Measurements from ENCODE around the gene ADGRL3. TPM values are rescaled to one million over a fixed set of nuclear protein-coding genes. Genes with fewer than 3 reads are reported as not detected.

ADGRL3 gene
- polyA plus RNA-seq, 1 experiment: 0.35 TPM

DNA sequence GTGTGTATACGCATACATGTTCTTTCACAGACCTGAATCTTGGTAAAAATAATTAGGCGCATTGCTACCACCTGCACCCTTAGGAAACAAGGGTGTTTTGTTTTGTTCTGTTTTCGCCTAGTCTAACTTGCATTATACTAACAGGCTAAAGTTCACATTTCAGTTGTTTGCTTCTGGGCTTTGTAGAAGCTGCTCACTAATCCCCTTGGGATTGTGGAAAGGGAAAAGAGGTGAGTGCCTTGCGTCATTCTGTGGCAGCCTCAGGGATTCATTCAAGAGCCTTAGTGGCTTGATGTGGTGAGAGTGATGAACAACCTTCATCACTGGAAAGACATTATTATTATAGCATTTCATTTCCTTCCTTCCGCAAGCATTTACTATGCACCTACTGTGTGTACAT, 331.1 kb downstream of the ADGRL3 start:
- ChIA-PET CTCF (no interaction called here), POLR2A (no interaction called here)
- H3K9me3 ChIP-seq (ENCODE audit: control insufficient read depth, insufficient read depth, low read length): no peaks in the 10 kb centered on the region
- TF ChIP-seq, protein P1, sequence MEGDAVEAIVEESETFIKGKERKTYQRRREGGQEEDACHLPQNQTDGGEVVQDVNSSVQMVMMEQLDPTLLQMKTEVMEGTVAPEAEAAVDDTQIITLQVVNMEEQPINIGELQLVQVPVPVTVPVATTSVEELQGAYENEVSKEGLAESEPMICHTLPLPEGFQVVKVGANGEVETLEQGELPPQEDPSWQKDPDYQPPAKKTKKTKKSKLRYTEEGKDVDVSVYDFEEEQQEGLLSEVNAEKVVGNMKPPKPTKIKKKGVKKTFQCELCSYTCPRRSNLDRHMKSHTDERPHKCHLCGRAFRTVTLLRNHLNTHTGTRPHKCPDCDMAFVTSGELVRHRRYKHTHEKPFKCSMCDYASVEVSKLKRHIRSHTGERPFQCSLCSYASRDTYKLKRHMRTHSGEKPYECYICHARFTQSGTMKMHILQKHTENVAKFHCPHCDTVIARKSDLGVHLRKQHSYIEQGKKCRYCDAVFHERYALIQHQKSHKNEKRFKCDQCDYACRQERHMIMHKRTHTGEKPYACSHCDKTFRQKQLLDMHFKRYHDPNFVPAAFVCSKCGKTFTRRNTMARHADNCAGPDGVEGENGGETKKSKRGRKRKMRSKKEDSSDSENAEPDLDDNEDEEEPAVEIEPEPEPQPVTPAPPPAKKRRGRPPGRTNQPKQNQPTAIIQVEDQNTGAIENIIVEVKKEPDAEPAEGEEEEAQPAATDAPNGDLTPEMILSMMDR (IDR thresholded peaks at IDR 0.05; ENCODE audit: low read depth, low read length): no peak
- H3K4me3 ChIP-seq (ENCODE audit: low read depth, low read length): no peak overlapping the region
- no peak overlapping the region for H3K27ac ChIP-seq (ENCODE audit: low read depth, low read length)
- no peak for DNase-seq (ENCODE audit: low read depth, low spot score)
- no peaks in the 10 kb centered on the region for H3K27me3 ChIP-seq (ENCODE audit: control insufficient read depth, insufficient read depth, low read length)

DNA sequence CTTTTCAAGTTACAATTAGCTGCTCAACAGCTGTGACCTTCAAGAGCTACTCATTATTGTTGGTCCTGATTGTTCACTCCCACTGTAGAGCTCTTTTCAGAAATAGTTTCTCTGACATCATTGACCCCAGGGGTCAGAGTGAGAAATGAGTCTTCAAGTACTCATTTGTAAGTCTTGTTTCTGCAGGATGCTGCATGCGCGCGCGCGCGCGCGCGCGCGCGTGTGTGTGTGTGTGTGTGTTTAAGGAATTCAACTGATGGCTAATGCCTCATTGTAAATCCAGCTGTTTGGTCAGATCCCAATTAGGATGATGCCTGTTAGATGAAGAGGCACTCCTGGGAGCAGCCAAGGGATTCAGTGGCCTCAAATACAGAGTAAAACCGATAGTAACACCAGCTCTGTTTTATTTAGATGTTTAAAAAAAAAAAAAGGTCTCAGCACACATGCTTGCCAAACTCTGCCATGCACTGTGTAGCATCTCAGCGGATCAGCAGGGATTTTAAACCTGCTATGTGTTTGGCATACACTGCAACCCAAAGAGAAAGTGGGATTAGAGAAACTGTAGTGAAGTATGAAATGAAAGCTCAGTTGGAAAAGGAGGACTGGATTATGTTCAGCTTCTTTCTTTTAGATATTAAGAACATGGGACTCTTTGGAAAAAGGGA, 332.3 kb downstream of the ADGRL3 start:
- TF ChIP-seq, protein P1 (IDR thresholded peaks at IDR 0.05; ENCODE audit: low read depth, low read length): no peak
- ChIA-PET POLR2A (interaction anchor here (1.2 kb wide), 1 partner anchor 20 kb away, joined by 6 read pairs; no protein-coding TSS in a partner anchor), CTCF (interaction anchor here (1.3 kb wide), 1 partner anchor 11 kb away, joined by 3 read pairs; no protein-coding TSS in a partner anchor)
- DNase-seq (ENCODE audit: low read depth, low spot score): no peak
- H3K27me3 ChIP-seq (ENCODE audit: control insufficient read depth, insufficient read depth, low read length): no peaks in the 10 kb centered on the region
- H3K9me3 ChIP-seq (ENCODE audit: control insufficient read depth, insufficient read depth, low read length): no peaks in the 10 kb centered on the region
- H3K27ac ChIP-seq (ENCODE audit: low read depth, low read length): no peak overlapping the region
- H3K4me3 ChIP-seq (ENCODE audit: low read depth, low read length): no peak overlapping the region

DNA sequence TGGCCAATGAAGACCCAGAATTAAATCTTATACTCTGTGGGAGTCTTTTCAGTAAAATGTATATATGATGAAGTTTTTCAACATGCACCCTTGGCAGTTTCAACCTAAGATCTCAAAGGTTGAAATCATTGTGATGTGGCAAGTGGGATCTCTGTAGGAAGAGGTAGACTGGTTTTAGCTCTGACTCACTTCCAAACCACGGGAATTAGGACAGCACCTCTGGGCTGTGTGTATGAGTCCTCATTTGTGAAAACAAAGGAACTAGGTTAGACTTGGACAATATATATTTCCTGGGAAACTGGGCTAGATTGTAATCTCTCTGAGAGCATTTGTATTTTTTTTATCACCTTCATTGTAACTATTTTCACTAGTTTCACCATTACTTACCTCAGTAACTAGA, 333.0 kb downstream of the ADGRL3 start:
- no peaks in the 10 kb centered on the region for H3K9me3 ChIP-seq (ENCODE audit: control insufficient read depth, insufficient read depth, low read length)
- TF ChIP-seq, protein P1 (IDR thresholded peaks at IDR 0.05; ENCODE audit: low read depth, low read length): no peak
- no peak for DNase-seq (ENCODE audit: low read depth, low spot score)
- H3K27ac ChIP-seq (ENCODE audit: low read depth, low read length): no peak overlapping the region
- ChIA-PET POLR2A (no interaction called here), CTCF (interaction anchor here (1.3 kb wide), 1 partner anchor 11 kb away, joined by 3 read pairs; no protein-coding TSS in a partner anchor)
- no peak overlapping the region for H3K4me3 ChIP-seq (ENCODE audit: low read depth, low read length)
- no peaks in the 10 kb centered on the region for H3K27me3 ChIP-seq (ENCODE audit: control insufficient read depth, insufficient read depth, low read length)

DNA sequence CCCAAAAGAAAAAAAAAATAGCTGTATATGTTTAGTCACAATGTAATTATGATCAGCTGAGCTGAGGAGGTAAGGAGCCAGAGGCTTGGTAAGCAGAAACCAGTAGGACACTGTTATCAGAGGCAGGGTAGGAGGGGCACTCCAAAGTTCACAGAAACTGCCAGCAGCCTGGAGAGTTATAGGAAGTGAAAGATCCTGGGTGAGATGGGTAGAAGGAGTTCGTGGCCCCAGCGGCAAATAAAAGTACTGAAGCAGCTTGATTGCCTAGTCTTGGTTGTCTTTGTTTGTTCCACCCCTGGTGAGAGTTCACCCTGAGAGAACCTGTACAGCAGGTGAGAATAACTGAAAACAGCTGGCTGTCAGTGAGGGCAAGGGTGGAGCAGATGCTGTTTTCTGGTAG, 340.8 kb downstream of the ADGRL3 start:
- Histone ChIP-seq H3K4me3 (ENCODE audit: low read depth, low read length) (no peak overlapping the region), H3K27ac (ENCODE audit: low read depth, low read length) (no peak overlapping the region), H3K27me3 (ENCODE audit: control insufficient read depth, insufficient read depth, low read length) (no peaks in the 10 kb centered on the region), H3K9me3 (ENCODE audit: control insufficient read depth, insufficient read depth, low read length) (no peaks in the 10 kb centered on the region)
- TF ChIP-seq, protein P1 (IDR thresholded peaks at IDR 0.05; ENCODE audit: low read depth, low read length): no peak
- no peak for DNase-seq (ENCODE audit: low read depth, low spot score)
- CTCF ChIA-PET: no interaction called here
- POLR2A ChIA-PET: no interaction called here

DNA sequence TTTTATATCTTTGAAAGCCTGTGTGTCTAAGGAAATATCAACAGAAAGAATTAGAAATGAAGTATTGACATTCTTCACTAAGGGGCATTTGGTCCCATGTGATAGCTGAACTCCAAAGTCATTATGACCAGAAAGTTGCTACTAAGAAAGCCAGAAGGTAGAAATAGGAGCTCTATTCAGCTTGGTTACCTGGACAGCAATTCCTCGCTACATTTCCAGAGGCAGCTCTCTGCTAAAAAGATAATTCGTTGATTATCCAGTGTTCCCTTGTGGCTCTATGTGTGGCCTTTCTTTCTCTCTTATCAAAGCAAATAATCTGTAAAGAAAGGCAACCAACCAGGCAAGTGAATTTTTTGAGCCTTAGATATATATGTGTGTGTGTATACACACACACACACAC, 341.3 kb downstream of the ADGRL3 start:
- H3K4me3 ChIP-seq (ENCODE audit: low read depth, low read length): no peak overlapping the region
- no peak overlapping the region for H3K27ac ChIP-seq (ENCODE audit: low read depth, low read length)
- H3K27me3 ChIP-seq (ENCODE audit: control insufficient read depth, insufficient read depth, low read length): no peaks in the 10 kb centered on the region
- no peak for DNase-seq (ENCODE audit: low read depth, low spot score)
- ChIA-PET CTCF (no interaction called here), POLR2A (no interaction called here)
- TF ChIP-seq, protein P1 (IDR thresholded peaks at IDR 0.05; ENCODE audit: low read depth, low read length): no peak
- H3K9me3 ChIP-seq (ENCODE audit: control insufficient read depth, insufficient read depth, low read length): no peaks in the 10 kb centered on the region
